GM19372 (cell line): Measurements from ENCODE around the gene ARHGDIG.

Experiments used
- ATAC-seq: cut with Tn5 transposase; IDR thresholded peaks from one replicate; pipeline ENCODE4 v1.9.1; 2021; ENCODE audit warnings: mild to moderate bottlenecking, low read depth, moderate library complexity; ENCODE audit not compliant: unreplicated experiment

Gene ARHGDIG

GRCh38 chr16:279531-279930 lies 860 bp upstream of the ARHGDIG start:
- no peak for ATAC-seq

GRCh38 chr16:280005-280460 lies 358 bp upstream of the ARHGDIG start:
- ATAC-seq = no peak

DNA sequence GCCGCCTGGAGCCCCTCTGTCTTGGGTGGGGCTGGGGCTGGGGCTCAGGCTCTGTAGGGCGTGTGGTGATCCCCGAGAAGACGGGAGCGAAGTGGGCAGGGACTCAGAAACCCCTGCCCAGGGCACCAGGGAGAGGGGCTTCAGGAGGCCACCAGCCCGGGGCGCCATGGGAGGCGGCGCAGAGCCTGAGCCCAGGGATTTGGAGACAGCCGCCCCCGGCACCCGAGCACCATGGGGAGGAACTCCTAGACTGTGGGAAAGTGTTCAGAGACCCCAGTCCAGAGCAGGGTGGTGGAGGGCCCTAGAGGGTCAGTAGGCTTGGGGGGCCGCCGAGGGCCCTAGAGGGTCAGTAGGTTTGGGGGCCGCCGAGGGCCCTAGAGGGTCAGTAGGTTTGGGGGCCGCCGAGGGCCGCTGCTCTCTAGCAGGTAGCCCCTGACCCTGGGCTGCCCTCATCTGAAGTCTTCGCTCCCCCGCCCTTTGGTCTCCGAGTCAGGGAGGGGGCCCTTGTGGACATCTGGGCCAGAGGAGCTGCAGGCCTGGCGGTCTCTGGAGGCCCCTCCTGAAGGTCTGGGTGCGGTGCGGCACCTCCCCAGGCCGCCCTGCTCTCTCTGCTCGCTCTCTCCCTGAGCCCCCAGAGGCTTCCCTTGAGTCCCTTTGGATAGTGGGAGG lies 734 bp downstream of the ARHGDIG start:
- ATAC-seq = no peak

GRCh38 chr16:281660-282255 lies 1.4 kb downstream of the ARHGDIG start:
- no peak for ATAC-seq

DNA sequence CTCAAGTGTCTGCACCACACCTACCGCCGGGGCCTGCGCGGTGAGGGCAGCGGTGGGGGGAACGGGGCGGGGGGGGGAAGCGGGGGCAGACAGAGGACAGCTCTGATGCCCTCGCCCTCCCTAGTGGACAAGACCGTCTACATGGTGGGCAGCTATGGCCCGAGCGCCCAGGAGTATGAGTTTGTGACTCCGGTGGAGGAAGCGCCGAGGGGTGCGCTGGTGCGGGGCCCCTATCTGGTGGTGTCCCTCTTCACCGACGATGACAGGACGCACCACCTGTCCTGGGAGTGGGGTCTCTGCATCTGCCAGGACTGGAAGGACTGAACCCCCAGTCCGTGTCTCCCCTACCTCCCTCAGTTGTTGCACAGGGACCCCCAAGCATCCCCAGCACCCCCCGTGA lies 2.1 kb downstream of the ARHGDIG start:
- ATAC-seq = no peak

DNA sequence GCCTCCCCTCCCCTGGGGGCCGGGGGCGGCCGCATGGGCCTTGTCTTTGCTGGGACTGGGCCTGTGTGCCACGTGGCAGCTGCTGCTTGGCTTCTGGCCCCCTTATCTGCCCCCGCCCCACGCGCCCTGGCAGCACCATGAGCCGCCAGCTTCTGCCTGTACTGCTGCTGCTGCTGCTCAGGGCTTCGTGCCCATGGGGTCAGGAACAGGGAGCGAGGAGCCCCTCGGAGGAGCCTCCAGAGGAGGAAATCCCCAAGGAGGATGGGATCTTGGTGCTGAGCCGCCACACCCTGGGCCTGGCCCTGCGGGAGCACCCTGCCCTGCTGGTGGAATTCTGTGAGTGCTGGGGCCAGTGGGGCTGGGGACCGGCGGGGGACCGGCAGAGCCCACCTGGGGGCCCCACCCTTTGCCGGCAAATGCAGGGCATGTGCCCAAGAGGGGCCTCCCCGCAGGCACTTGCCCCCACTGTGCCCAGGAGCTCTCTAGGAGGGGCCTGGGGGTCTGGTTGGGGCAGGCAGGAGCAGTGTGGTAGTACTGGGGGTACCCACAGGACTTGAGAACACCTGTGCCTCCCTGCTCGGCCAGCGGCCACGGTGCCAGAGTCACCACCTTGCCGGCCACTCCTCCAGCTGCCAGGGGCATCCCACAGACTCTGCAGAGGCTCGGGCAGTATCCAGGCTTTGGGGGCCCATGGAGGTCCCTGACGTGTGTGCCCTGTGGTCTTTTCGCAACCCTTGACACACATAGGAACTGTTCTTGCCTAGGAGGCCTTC lies 2.8 kb downstream of the ARHGDIG start, which contains the start of gene PDIA2:
TSS of gene PDIA2 (plus strand) at position 132 of the 773 bp plus-strand sequence. CDS start at position 138, 6 bp downstream.
- no peak for ATAC-seq

DNA sequence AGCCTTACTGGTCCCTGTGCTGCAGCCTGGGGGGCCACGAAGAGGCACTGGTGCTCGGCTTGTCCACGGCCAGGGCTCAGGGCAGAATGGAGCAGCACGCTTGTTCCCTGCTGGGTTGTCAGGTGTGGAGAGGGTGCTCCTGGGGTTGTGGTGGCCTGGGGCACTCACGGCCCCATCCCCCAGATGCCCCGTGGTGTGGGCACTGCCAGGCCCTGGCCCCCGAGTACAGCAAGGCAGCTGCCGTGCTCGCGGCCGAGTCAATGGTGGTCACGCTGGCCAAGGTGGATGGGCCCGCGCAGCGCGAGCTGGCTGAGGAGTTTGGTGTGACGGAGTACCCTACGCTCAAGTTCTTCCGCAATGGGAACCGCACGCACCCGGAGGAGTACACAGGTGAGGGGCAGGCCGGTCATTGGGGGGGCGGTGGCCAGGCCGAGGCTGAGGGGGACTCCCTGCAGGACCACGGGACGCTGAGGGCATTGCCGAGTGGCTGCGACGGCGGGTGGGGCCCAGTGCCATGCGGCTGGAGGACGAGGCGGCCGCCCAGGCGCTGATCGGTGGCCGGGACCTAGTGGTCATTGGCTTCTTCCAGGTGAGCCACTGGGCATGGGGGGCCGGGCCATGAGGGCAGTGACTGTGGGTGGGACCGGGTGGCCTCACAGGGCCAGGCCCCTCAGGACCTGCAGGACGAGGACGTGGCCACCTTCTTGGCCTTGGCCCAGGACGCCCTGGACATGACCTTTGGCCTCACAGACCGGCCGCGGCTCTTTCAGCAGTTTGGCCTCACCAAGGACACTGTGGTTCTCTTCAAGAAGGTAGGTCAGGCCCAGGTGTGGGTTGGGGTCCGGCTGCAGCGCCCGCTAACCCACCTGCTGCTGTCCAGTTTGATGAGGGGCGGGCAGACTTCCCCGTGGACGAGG lies 4.1 kb downstream of the ARHGDIG start:
- ATAC-seq = no peak

DNA sequence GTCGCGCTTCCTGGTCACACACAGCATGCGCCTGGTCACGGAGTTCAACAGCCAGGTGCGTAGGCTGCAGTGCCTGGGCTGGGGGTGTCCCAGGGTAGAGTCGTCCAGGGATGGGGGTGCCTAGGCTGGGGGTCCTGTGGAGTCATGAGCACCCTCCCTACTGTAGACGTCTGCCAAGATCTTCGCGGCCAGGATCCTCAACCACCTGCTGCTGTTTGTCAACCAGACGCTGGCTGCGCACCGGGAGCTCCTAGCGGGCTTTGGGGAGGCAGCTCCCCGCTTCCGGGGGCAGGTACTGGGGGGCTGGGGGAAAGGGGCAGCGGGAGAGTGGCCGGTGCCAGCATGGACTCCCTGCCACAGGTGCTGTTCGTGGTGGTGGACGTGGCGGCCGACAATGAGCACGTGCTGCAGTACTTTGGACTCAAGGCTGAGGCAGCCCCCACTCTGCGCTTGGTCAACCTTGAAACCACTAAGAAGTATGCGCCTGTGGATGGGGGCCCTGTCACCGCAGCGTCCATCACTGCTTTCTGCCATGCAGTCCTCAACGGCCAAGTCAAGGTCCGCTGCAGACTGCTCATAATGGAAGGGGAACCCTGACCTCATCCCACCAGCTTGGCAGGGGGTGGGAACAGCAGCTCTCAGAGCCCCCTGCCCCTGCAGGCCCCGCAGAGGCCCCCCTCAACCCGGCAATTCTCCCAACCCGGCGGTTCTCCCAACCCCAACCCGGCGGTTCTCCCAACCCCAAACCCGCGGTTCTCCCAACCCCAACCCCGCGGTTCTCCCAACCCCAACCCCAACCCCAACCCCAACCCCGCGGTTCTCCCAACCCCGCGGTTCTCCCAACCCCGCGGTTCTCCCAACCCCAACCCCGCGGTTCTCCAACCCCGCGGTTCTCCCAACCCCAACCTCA lies 5.0 kb downstream of the ARHGDIG start:
- ATAC-seq = no peak

GRCh38 chr16:286491-287297 lies 6.3 kb downstream of the ARHGDIG start:
- ATAC-seq = no peak

GRCh38 chr16:287298-287811 lies 7.0 kb downstream of the ARHGDIG start:
- ATAC-seq = no peak

GRCh38 chr16:287981-288920 lies 7.9 kb downstream of the ARHGDIG start:
- no peak for ATAC-seq

DNA sequence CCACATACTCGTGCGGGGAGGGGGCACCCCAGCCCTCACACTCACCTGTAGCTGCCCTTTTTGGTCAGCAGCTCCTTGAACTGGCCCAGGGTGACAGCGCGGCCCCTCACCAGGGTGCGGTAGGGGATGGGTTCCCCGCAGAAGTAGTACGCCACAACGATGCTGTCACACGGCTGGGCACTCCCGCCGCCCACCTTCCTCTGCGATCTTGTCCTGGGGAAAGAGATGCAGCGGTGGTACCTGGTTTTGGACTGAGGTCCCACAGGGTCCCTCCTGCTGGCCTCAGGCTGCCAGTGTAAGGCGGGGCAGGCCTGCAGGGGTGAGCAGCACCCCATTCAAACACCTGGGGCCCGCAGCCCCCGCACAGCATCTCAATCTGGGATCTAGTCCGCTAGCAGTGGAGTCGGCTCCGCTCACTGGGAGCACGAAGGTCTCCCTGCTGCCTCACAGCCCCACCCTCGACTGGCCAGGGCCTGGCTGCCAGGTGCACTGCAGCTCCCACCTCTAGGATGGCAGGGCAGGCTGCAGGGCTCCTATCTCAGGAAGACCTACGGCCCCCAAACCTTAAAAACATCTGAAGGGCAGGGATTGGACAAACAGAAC lies 9.1 kb downstream of the ARHGDIG start:
- ATAC-seq = no peak

GRCh38 chr16:290015-290680 lies 9.8 kb downstream of the ARHGDIG start:
- no peak for ATAC-seq

DNA sequence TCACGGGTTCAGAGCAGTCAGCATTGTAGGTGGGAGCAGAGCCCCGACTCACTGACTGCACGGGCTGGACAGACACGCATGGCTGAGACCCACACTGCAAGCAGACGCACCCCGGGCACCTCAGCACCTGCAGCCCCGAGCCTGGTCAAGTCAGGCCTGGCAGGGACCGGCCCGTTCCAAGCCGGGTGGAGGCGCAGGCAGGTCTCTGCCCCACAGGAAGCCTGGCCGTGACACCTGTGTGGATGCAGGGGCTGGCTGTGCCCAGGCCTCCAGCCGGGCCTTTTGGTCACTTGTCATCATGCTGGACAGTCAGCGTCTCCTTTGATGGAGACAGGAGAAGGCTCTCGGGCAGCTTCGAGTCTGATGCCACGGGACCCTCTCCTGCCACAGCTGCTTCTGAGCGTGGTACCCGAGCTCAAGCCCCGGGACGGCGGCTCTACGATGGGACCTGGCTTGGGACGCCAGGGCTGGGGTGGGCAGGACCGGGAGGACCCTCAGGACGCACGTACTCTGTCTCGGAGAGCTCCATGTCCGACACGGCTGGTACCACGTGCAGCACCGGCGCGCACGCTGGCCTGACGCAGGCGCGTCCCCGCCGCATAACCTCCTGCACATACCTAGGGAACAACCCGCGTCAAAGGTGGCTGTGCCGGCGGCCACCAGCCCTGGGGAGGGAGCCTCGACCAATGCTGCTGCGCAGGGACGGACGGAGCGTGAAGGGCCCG lies 10.5 kb downstream of the ARHGDIG start:
- no peak for ATAC-seq

DNA sequence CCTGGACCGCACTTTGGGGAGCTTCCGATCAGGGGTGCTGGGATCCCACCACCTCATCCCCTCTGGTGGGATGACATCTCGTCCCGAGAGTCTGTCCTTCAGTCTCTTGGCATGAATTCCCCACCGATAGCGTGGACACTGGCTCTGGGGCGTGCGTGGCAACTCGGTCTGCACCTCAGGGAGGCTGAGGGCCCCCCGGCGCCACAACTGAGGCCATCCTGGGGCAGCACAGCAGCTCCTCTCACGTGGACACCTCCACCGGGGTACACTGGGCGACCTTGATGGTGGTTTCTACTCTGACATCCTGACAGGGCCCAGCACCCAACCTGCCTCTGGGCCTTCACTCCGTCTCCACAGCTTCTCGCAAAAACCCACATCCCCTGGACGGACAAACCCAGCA lies 11.1 kb downstream of the ARHGDIG start:
- no peak for ATAC-seq
